ENCODE results near the gene KLHDC4.
"Not testable (repeated sequence)": the region's sequence is repeated elsewhere in the genome, so short reads cannot be mapped to it uniquely, and the experiment has no call there.

KLHDC4 gene

GRCh38 chr16:87741700-87742415 is 23.9 kb downstream of the KLHDC4 start:
- DNase-seq = no peak

- DNase-seq = no peak
Observed at GRCh38 chr16:87740909-87741424, 24.8 kb downstream of the KLHDC4 start.

GRCh38 chr16:87740441-87740840 is 25.3 kb downstream of the KLHDC4 start:
- DNase-seq = no peak

GRCh38 chr16:87739801-87740200 is 26.0 kb downstream of the KLHDC4 start:
- DNase-seq = no peak

GRCh38 chr16:87736008-87736382 is 29.8 kb downstream of the KLHDC4 start:
- no peak for DNase-seq

- no peak for DNase-seq
Observed at GRCh38 chr16:87735270-87736007, 30.3 kb downstream of the KLHDC4 start.

GRCh38 chr16:87734644-87735043 is 31.1 kb downstream of the KLHDC4 start:
- no peak for DNase-seq

GRCh38 chr16:87733190-87733589 is 32.6 kb downstream of the KLHDC4 start:
- DNase-seq = no peak

- no peak for DNase-seq
Observed at GRCh38 chr16:87731607-87732006, 34.2 kb downstream of the KLHDC4 start.

GRCh38 chr16:87729266-87729954 is 36.4 kb downstream of the KLHDC4 start:
- DNase-seq = no peak

- no peak for DNase-seq
Observed at GRCh38 chr16:87728026-87728425, 37.8 kb downstream of the KLHDC4 start.

- no peak for DNase-seq
Observed at GRCh38 chr16:87727346-87727745, 38.4 kb downstream of the KLHDC4 start.

GRCh38 chr16:87726577-87726976 is 39.2 kb downstream of the KLHDC4 start:
- DNase-seq = not testable (repeated sequence)

GRCh38 chr16:87725596-87726235 is 40.1 kb downstream of the KLHDC4 start:
- no peak for DNase-seq

GRCh38 chr16:87724490-87725291 is 41.1 kb downstream of the KLHDC4 start:
- no peak for DNase-seq

- DNase-seq = no peak
Observed at GRCh38 chr16:87723226-87723623, 42.6 kb downstream of the KLHDC4 start.

- DNase-seq = no peak
Observed at GRCh38 chr16:87722590-87723225, 43.1 kb downstream of the KLHDC4 start.

- no peak for DNase-seq
Observed at GRCh38 chr16:87721622-87722585, 43.9 kb downstream of the KLHDC4 start.

GRCh38 chr16:87720446-87720845 is 45.3 kb downstream of the KLHDC4 start:
- DNase-seq = no peak

GRCh38 chr16:87718831-87719230 is 47.0 kb downstream of the KLHDC4 start:
- DNase-seq = not testable (repeated sequence)

- DNase-seq = no peak
Observed at GRCh38 chr16:87715658-87716057, 50.1 kb downstream of the KLHDC4 start.

Measured in activated CD8-positive, alpha-beta memory T cell treated with anti-CD3 and anti-CD28 coated beads for 24 hours (primary cell).